Testis (tissue), 5 donors: ENCODE data around the gene GTPBP3. TPM values are rescaled to one million over a fixed set of nuclear protein-coding genes. Genes with fewer than 3 reads are reported as not detected.

Source experiments
- DNase-seq: peaks from one replicate; pipeline ENCODE4 v3.0.0-alpha.2; 2019
- H3K27ac ChIP-seq, 2 donors: fragments of 200-600 bp; sonication (generic); one replicate each; pipeline ENCODE4 v1.5.1; 2019
- H3K27me3 ChIP-seq: fragments of 200-600 bp; sonication (generic); one replicate; pipeline ENCODE4 v1.5.1; 2019
- H3K36me3 ChIP-seq: fragments of 200-600 bp; sonication (generic); one replicate; pipeline ENCODE4 v1.5.1; 2017; ENCODE audit warnings: low read depth; ENCODE audit errors: missing control alignments
- H3K4me1 ChIP-seq: fragments of 200-600 bp; sonication (generic); one replicate; pipeline ENCODE4 v1.5.1; 2019
- H3K4me3 ChIP-seq, 2 donors: fragments of 200-600 bp; sonication (generic); one replicate each; pipeline ENCODE4 v1.5.1; 2017 to 2019
- H3K9me3 ChIP-seq: fragments of 200-600 bp; sonication (generic); one replicate; pipeline ENCODE4 v1.5.1; 2017
- CTCF ChIP-seq, 3 experiments: fragments of 450-650 bp in 2 of 3; fragments of 200-600 bp in 1 of 3; sonication (generic) in 1 of 3; IDR thresholded peaks; one replicate each; pipeline ENCODE4 v1.5.1; 2016 to 2019; ENCODE audit warnings: antibody characterized with exemption in 3 of 3, mild to moderate bottlenecking in 2 of 3, moderate library complexity in 1 of 3
- POLR2A ChIP-seq: fragments of 450-650 bp; IDR thresholded peaks from one replicate; pipeline ENCODE4 v1.6.1; 2017; ENCODE audit warnings: antibody characterized with exemption, mild to moderate bottlenecking, moderate library complexity
- WGBS, 2 donors: methylation state at CpG; one replicate each; pipeline ENCODE4 v1.1.5; 2018; 5-methylcytosine and 5-hydroxymethylcytosine counted together
- intact Hi-C: fragments of 100-400 bp; cut with DNase I; formaldehyde crosslinking; loops from one replicate; pipeline ENCODE4 v1.15.1; 2023; ENCODE audit warnings: low total_unique reads
- long read RNA-seq, 2 donors: transcript quantifications; one replicate each; lab custom pipeline, GENCODE V29; 2026
- polyA plus RNA-seq: library from polyadenylated mRNA; stranded (reverse); fragments of 350-450 nt; fragmentation: Illumina TruSeq; extraction: RNeasy Lipid Tissue Mini Kit (QIAGEN cat#74804); gene quantifications from one replicate; pipeline ENCODE4 v1.2.3, GENCODE V29; 2014; ENCODE audit warnings: low read depth, low replicate concordance; ENCODE audit not compliant: insufficient read depth
- total RNA-seq, 2 donors: library from RNA; depleted of rRNA; stranded (reverse); fragments of >200 nt; gene quantifications; one replicate each; pipeline ENCODE4 v1.2.3, GENCODE V29; 2016

The GTPBP3 gene
- total RNA-seq (10 to 100 TPM; 21.6 to 22.9 TPM), polyA plus RNA-seq (9.7 TPM)
- long read RNA-seq, donor 1, partial matches to known transcripts: 0 of 5 reads
- long read RNA-seq, donor 1, other reads (novel, unspliced or antisense): 0 of 5 reads
- long read RNA-seq, donor 2, partial matches to known transcripts: 0 of 4 reads
- long read RNA-seq, donor 2, other reads (novel, unspliced or antisense): 0 of 4 reads

GRCh38 chr19:17336872-17337674, at the start of gene GTPBP3:
GTPBP3 (plus strand) TSS chr19:17337553; CDS start chr19:17337612, 59 bp downstream.
- WGBS, 2 donors: 0% methylated on average over 30 to 41 of the region's 41 CpGs
- peaks cover 22% of the 10 kb centered on the region for H3K4me1 ChIP-seq

GRCh38 chr19:17289489-17289888, 47.9 kb upstream of the GTPBP3 start:
- DNase-seq: peak; percentile 82
- Histone ChIP-seq H3K27ac (no peak overlapping the region), H3K4me1 (no peaks in the 10 kb centered on the region), H3K27me3 (no peaks in the 10 kb centered on the region), H3K4me3 (no peak overlapping the region), H3K9me3 (no peaks in the 10 kb centered on the region), H3K36me3 (no peaks in the 10 kb centered on the region)
- TF ChIP-seq POLR2A: no peak
- TF ChIP-seq CTCF (IDR thresholded peaks at IDR 0.05): no peak
- intact Hi-C loops: loop anchor here (10.0 kb wide), 1 partner anchor 225 kb away; no protein-coding TSS in a partner anchor
- WGBS, 2 donors: 10 to 14% methylated on average over 10 to 22 of the region's 22 CpGs

More at GRCh38 chr19:17336872-17337674, at the start of gene GTPBP3:
- Histone ChIP-seq H3K4me3 (peak within 1 kb of the TSS; percentile 65 to 72), H3K27me3 (no peaks in the 10 kb centered on the region), H3K36me3 (no peaks in the 10 kb centered on the region), H3K9me3 (no peaks in the 10 kb centered on the region), H3K27ac (peak within 1 kb of the TSS; percentile 80 to 88)
- intact Hi-C loops: no loop called here
- no peak for TF ChIP-seq CTCF (IDR thresholded peaks at IDR 0.05)
- TF ChIP-seq POLR2A: no peak
- DNase-seq: peak; percentile 99

- no peaks in the 10 kb centered on the region for H3K9me3 ChIP-seq
- intact Hi-C loops: no loop called here
- H3K27ac ChIP-seq: no peak overlapping the region
- 43% methylated on average over 6 to 36 of the region's 46 CpGs for WGBS, 2 donors
- H3K27me3 ChIP-seq: no peaks in the 10 kb centered on the region
- peak overlapping the region in 1 of 2 donors; percentile 33 for H3K4me3 ChIP-seq
- no peaks in the 10 kb centered on the region for H3K36me3 ChIP-seq
- H3K4me1 ChIP-seq: no peaks in the 10 kb centered on the region
- TF ChIP-seq CTCF (IDR thresholded peaks at IDR 0.05) (peak in 2 of 3 experiments; percentile 15 to 17), POLR2A (no peak)
- DNase-seq: peak; percentile 53
These were observed 44.9 kb upstream of the GTPBP3 start for GRCh38 chr19:17292301-17293074.

- no peaks in the 10 kb centered on the region for H3K4me1 ChIP-seq
- H3K27ac ChIP-seq: no peak overlapping the region
- no peak for DNase-seq
- intact Hi-C loops: no loop called here
- H3K36me3 ChIP-seq: no peaks in the 10 kb centered on the region
- H3K4me3 ChIP-seq: no peak overlapping the region
- TF ChIP-seq POLR2A (no peak), CTCF (IDR thresholded peaks at IDR 0.05) (no peak)
- no peaks in the 10 kb centered on the region for H3K9me3 ChIP-seq
- 47 to 72% methylated on average over 14 of the region's 14 CpGs for WGBS, 2 donors
- H3K27me3 ChIP-seq: no peaks in the 10 kb centered on the region
These were observed 43.7 kb upstream of the GTPBP3 start for GRCh38 chr19:17293605-17294004.
